IMR-90 (cell line): Measurements from ENCODE around the gene PITPNC1. TPM values are rescaled to one million over a fixed set of nuclear protein-coding genes. Genes with fewer than 3 reads are reported as not detected.

ENCODE experiments used
- ATAC-seq: fragments of 200-7000 bp; cut with Tn5 transposase; 2 replicates; pipeline ENCODE4 v1.9.1; 2020; ENCODE audit warnings: low read depth, mild to moderate bottlenecking, moderate library complexity
- BruUV-seq: library from RNA; stranded (reverse); fragments of 400-500 nt; replicated peaks from 2 replicates; lab custom pipeline; 2021; lab: Mats Ljungman, UMichigan
- CTCF ChIA-PET: fragments of 300-600 bp; formaldehyde crosslinking; extraction: SDS; loops from one replicate; lab custom pipeline; 2021; ENCODE audit warnings: antibody characterized with exemption; lab: Yijun Ruan, JAX
- POLR2A ChIA-PET: fragments of 300-600 bp; sonication (Branson Sonifier 250); formaldehyde crosslinking; loops from one replicate; lab custom pipeline; 2022; ENCODE audit warnings: antibody characterized with exemption; ENCODE audit not compliant: unreplicated experiment; lab: Charles Lee
- DNase-seq: peaks from one replicate; pipeline ENCODE4 v3.0.0; 2013
- H2AFZ ChIP-seq: replicated peaks from 2 replicates; pipeline ENCODE3; 2013; ENCODE audit warnings: low read length, mild to moderate bottlenecking; ENCODE audit not compliant: poor library complexity
- H2AK5ac ChIP-seq: 2 replicates; pipeline ENCODE4 v1.6.1; 2013; ENCODE audit warnings: low read depth, low read length, inconsistent platforms
- H2AK9ac ChIP-seq: replicated peaks from 2 replicates; pipeline ENCODE3; 2013; ENCODE audit warnings: mild to moderate bottlenecking, low read depth, low read length, moderate library complexity; ENCODE audit not compliant: poor library complexity
- H2BK120ac ChIP-seq: 2 replicates; pipeline ENCODE4 v1.6.1; 2013; ENCODE audit warnings: low read depth, low read length, inconsistent platforms
- H2BK15ac ChIP-seq: 3 replicates; pipeline ENCODE4 v1.6.1; 2013; ENCODE audit warnings: low read depth, low read length, inconsistent platforms
- H2BK20ac ChIP-seq: 2 replicates; pipeline ENCODE4 v1.6.1; 2013; ENCODE audit warnings: low read depth, mild to moderate bottlenecking, inconsistent platforms, low read length, moderate library complexity
- H2BK5ac ChIP-seq: 2 replicates; pipeline ENCODE4 v1.6.1; 2013; ENCODE audit warnings: mild to moderate bottlenecking, low read depth, low read length, inconsistent platforms; ENCODE audit not compliant: poor library complexity, severe bottlenecking
- H3K14ac ChIP-seq: replicated peaks from 2 replicates; pipeline ENCODE4 v1.6.1; 2013; ENCODE audit warnings: low read depth, low read length, inconsistent platforms
- H3K18ac ChIP-seq: 2 replicates; pipeline ENCODE4 v1.6.1; 2013; ENCODE audit warnings: low read depth, low read length, control low read depth
- H3K23ac ChIP-seq: 2 replicates; pipeline ENCODE4 v1.6.1; 2013; ENCODE audit warnings: low read depth, low read length, inconsistent platforms
- H3K27ac ChIP-seq: 2 replicates; pipeline ENCODE4 v1.5.1; 2013; ENCODE audit warnings: mild to moderate bottlenecking, control low read depth, low read length; ENCODE audit not compliant: insufficient read depth
- H3K27me3 ChIP-seq: 2 replicates; pipeline ENCODE4 v1.6.1; 2013; ENCODE audit warnings: low read length; ENCODE audit not compliant: control insufficient read depth, insufficient read depth
- H3K36me3 ChIP-seq: 2 replicates; pipeline ENCODE4 v1.6.1; 2013; ENCODE audit warnings: low read length, mixed read lengths; ENCODE audit not compliant: control insufficient read depth, insufficient read depth
- H3K4ac ChIP-seq: 2 replicates; pipeline ENCODE4 v1.6.1; 2013; ENCODE audit warnings: low read depth, low read length, inconsistent platforms
- H3K4me1 ChIP-seq: 2 replicates; pipeline ENCODE4 v1.6.1; 2013; ENCODE audit warnings: low read length, mixed read lengths; ENCODE audit not compliant: control insufficient read depth, insufficient read depth
- H3K4me2 ChIP-seq: 2 replicates; pipeline ENCODE4 v1.6.1; 2013; ENCODE audit warnings: low read depth, mild to moderate bottlenecking, control low read depth, low read length, moderate library complexity
- H3K4me3 ChIP-seq: 2 replicates; pipeline ENCODE4 v1.5.1; 2013; ENCODE audit warnings: low read depth, mild to moderate bottlenecking, control low read depth, low read length, moderate library complexity; ENCODE audit not compliant: insufficient read depth
- H3K56ac ChIP-seq: 2 replicates; pipeline ENCODE4 v1.6.1; 2013; ENCODE audit warnings: low read length, inconsistent platforms; ENCODE audit not compliant: insufficient read depth; ENCODE audit errors: extremely low read depth
- H3K79me1 ChIP-seq, 2 experiments: 2 replicates each; pipeline ENCODE4 v1.6.1; 2013; ENCODE audit warnings: low read length in 2 of 2, inconsistent platforms in 1 of 2, low read depth in 1 of 2
- H3K9ac ChIP-seq: 2 replicates; pipeline ENCODE4 v1.6.1; 2013; ENCODE audit warnings: low read depth, low read length, control low read depth
- H3K9me1 ChIP-seq: 2 replicates; pipeline ENCODE4 v1.6.1; 2013; ENCODE audit warnings: low read length, inconsistent platforms; ENCODE audit not compliant: insufficient read depth
- H3K9me3 ChIP-seq: 2 replicates; pipeline ENCODE4 v1.6.1; 2013; ENCODE audit warnings: low read length; ENCODE audit not compliant: control insufficient read depth, insufficient read depth
- H4K20me1 ChIP-seq: 2 replicates; pipeline ENCODE4 v1.6.1; 2013; ENCODE audit warnings: low read length, inconsistent platforms; ENCODE audit not compliant: insufficient read depth
- H4K5ac ChIP-seq: 2 replicates; pipeline ENCODE4 v1.6.1; 2013; ENCODE audit warnings: mild to moderate bottlenecking, low read depth, low read length, control low read depth
- H4K8ac ChIP-seq, 2 experiments: 2 replicates each; pipeline ENCODE4 v1.6.1; 2013; ENCODE audit warnings: low read depth in 2 of 2, low read length in 2 of 2, control low read depth in 1 of 2, inconsistent platforms in 1 of 2
- H4K91ac ChIP-seq: 2 replicates; pipeline ENCODE4 v1.6.1; 2013; ENCODE audit warnings: low read depth, low read length, inconsistent platforms; ENCODE audit not compliant: insufficient read depth
- CHD1 ChIP-seq: IDR thresholded peaks from 2 replicates; pipeline ENCODE4 v1.6.1; 2012; ENCODE audit warnings: low read depth, low read length, improper control_type of control experiment
- ELK1 ChIP-seq: fragments of 150-350 bp; IDR thresholded peaks from 2 replicates; pipeline ENCODE4 v1.6.1; 2016; ENCODE audit warnings: low read depth, mild to moderate bottlenecking, low read length, moderate library complexity, borderline replicate concordance
- FOS ChIP-seq: fragments of 150-350 bp; IDR thresholded peaks from 2 replicates; pipeline ENCODE4 v1.6.1; 2016; ENCODE audit warnings: low read depth, low read length
- MAFK ChIP-seq: IDR thresholded peaks from 2 replicates; pipeline ENCODE4 v1.6.1; 2012; ENCODE audit warnings: low read depth, low read length, improper control_type of control experiment
- MAZ ChIP-seq: IDR thresholded peaks from 2 replicates; pipeline ENCODE4 v1.6.1; 2012; ENCODE audit warnings: low read depth, mild to moderate bottlenecking, low read length, improper control_type of control experiment, moderate library complexity, borderline replicate concordance
- MXI1 ChIP-seq: IDR thresholded peaks from 2 replicates; pipeline ENCODE4 v1.6.1; 2012; ENCODE audit warnings: low read depth, mild to moderate bottlenecking, low read length, moderate library complexity, borderline replicate concordance
- NFE2L2 ChIP-seq: fragments of 150-350 bp; IDR thresholded peaks from 2 replicates; pipeline ENCODE4 v1.6.1; 2016; ENCODE audit warnings: low read depth, mild to moderate bottlenecking, low read length
- POLR2A ChIP-seq: IDR thresholded peaks from 2 replicates; pipeline ENCODE4 v1.6.1; 2012; ENCODE audit warnings: mild to moderate bottlenecking, low read depth, low read length
- RCOR1 ChIP-seq: IDR thresholded peaks from 2 replicates; pipeline ENCODE4 v1.6.1; 2012; ENCODE audit warnings: mild to moderate bottlenecking, low read length, improper control_type of control experiment; ENCODE audit not compliant: insufficient replicate concordance
- RFX5 ChIP-seq: IDR thresholded peaks from 2 replicates; pipeline ENCODE4 v1.8.0; 2012; ENCODE audit warnings: low read depth, mild to moderate bottlenecking, low read length, moderate library complexity
- SMC3 ChIP-seq: fragments of 150-350 bp; IDR thresholded peaks from 2 replicates; pipeline ENCODE4 v1.6.1; 2016; ENCODE audit warnings: low read depth, mild to moderate bottlenecking, antibody characterized with exemption, low read length, moderate library complexity
- USF2 ChIP-seq: fragments of 150-350 bp; IDR thresholded peaks from 2 replicates; pipeline ENCODE4 v1.6.1; 2017; ENCODE audit warnings: mild to moderate bottlenecking, antibody characterized with exemption, low read length, low read depth
- WGBS, 2 experiments: methylation state at CpG; one replicate each; pipeline versions ENCODE4 v1.1.5 to v1.1.7; 2013; ENCODE audit warnings: missing lambda C conversion rate in 2 of 2; ENCODE audit not compliant: insufficient read length in 1 of 2; ENCODE audit errors: extremely low coverage in 2 of 2; 5-methylcytosine and 5-hydroxymethylcytosine counted together
- dilution Hi-C: fragments of 300-500 bp; cut with HindIII; formaldehyde crosslinking; loops from one replicate; pipeline ENCODE4 v1.14.3; 2018; ENCODE audit warnings: low sequenced_read_pairs; ENCODE audit not compliant: unreplicated experiment
- in situ Hi-C: fragments of 300-500 bp; cut with MboI; formaldehyde crosslinking; loops from 3 replicates; pipeline ENCODE4 v1.14.3; 2019; ENCODE audit warnings: low sequenced_read_pairs, inconsistent platforms, mixed read lengths
- intact Hi-C: fragments of 100-400 bp; cut with micrococcal nuclease; formaldehyde crosslinking; loops from 2 replicates; pipeline ENCODE4 v1.10.0; 2022
- polyA plus RNA-seq, 3 experiments: library from polyadenylated mRNA; depleted of rRNA; stranded (reverse); fragments of >200 nt; gene quantifications; 2 replicates each; pipeline ENCODE4 v1.2.3, GENCODE V29; 2012; ENCODE audit warnings: low replicate concordance in 1 of 3
- total RNA-seq: library from RNA; depleted of rRNA; stranded (reverse); fragments of >200 nt; gene quantifications from 2 replicates; pipeline ENCODE4 v1.2.3, GENCODE V29; 2012

Gene PITPNC1
- total and polyA plus RNA-seq, 2 of the 4 experiments (the other 2 are of a cell fraction) = 4.1 TPM

GRCh38 chr17:67385122-67385988, 8.3 kb downstream of the PITPNC1 start:
- dilution Hi-C loops (no loop called here), in situ Hi-C loops (loop anchor here (5.0 to 10.0 kb wide), 2 partner anchors 77 to 219 kb away; no protein-coding TSS in a partner anchor), intact Hi-C loops (no loop called here)
- Histone ChIP-seq H3K9me3 (no peaks in the 10 kb centered on the region), H3K4ac (no peak overlapping the region), H3K4me3 (no peak overlapping the region), H3K56ac (no peak overlapping the region), H3K27me3 (no peaks in the 10 kb centered on the region), H2AK9ac (no peak overlapping the region), H2AK5ac (no peak overlapping the region), H3K36me3 (no peaks in the 10 kb centered on the region), H4K8ac (no peak overlapping the region), H2BK15ac (no peak overlapping the region), H3K4me1 (peaks cover 3% of the 10 kb centered on the region), H3K18ac (no peak overlapping the region), H3K23ac (no peak overlapping the region), H3K9me1 (peaks cover 10% of the 10 kb centered on the region), H3K79me1 (peaks cover 9 to 35% of the 10 kb centered on the region in 2 experiments), H3K9ac (no peak overlapping the region), H2BK5ac (no peak overlapping the region), H2BK20ac (no peak overlapping the region), H2BK120ac (no peak overlapping the region), H2AFZ (no peak overlapping the region), H4K5ac (no peak overlapping the region), H4K91ac (no peak overlapping the region), H3K27ac (no peak overlapping the region), H3K4me2 (no peak overlapping the region), H4K20me1 (peaks cover 3% of the 10 kb centered on the region; the same call in 1 of the 2 replicates), H3K14ac (no peak overlapping the region)
- BruUV-seq = no TSS peak
- no peak for ATAC-seq
- CTCF ChIA-PET = no interaction called here
- POLR2A ChIA-PET = no interaction called here
- 95% methylated on average over 12 of the region's 20 CpGs; no CpG with 5 or more reads in 1 of the 2 experiments for WGBS, 2 experiments
- TF ChIP-seq USF2 (no peak), RCOR1 (no peak), POLR2A (no peak), MAFK (no peak), CHD1 (no peak), ELK1 (no peak), FOS (no peak), MAZ (no peak), MXI1 (no peak), RFX5 (no peak), SMC3 (no peak), NFE2L2 (no peak)
- DNase-seq = no peak
